ENCODE data around the gene HES5. TPM values are rescaled to one million over a fixed set of nuclear protein-coding genes. Genes with fewer than 3 reads are reported as not detected.

HES5 gene
- total and polyA plus RNA-seq, 10 of the 15 experiments (the other 5 are each of a cell fraction or from before 2014, with no cell fraction given) = 0.12 to 0.15 TPM; not detected in 8

GRCh38 chr1:2515763-2516080 lies 14.3 kb downstream of the HES5 start:
- Histone ChIP-seq H2AFZ (ENCODE audit: control insufficient read depth, low read depth, low read length) (no peak overlapping the region), H4K20me1 (ENCODE audit: control insufficient read depth, insufficient read depth) (no peaks in the 10 kb centered on the region)
- CTCF ChIA-PET = no interaction called here

More at GRCh38 chr1:2515763-2516080, 14.3 kb downstream of the HES5 start:
- FAIRE-seq (no peak), DNase-seq (ENCODE audit: low read depth, low spot score) (no peak), ATAC-seq (no peak)
- H3K36me3 ChIP-seq (ENCODE audit: control insufficient read depth in 2 of 2, insufficient read depth in 2 of 2, low read length in 1 of 2) = peaks cover 5 to 58% of the 10 kb centered on the region in 2 experiments; a peak in 3 of 4 replicates
- BruUV-seq (replicated peaks) = no TSS peak
- H3K9me3 ChIP-seq (replicated peaks; ENCODE audit: control insufficient read depth, insufficient read depth, low read length) = no peaks in the 10 kb centered on the region
- H3K4me1 ChIP-seq (ENCODE audit: control insufficient read depth, insufficient read depth, low read length) = no peaks in the 10 kb centered on the region
- no peaks in the 10 kb centered on the region for H3K27me3 ChIP-seq (replicated peaks in 1 of 2; ENCODE audit: control insufficient read depth in 2 of 2, insufficient read depth in 2 of 2, low read length in 1 of 2)
- H3K4me2 ChIP-seq (ENCODE audit: control insufficient read depth, insufficient read depth) = no peak overlapping the region
- 98% methylated on average over 11 of the region's 11 CpGs for WGBS (ENCODE audit: insufficient coverage, insufficient replicate concordance, low lambda C conversion rate, missing lambda C conversion rate)
- no peak overlapping the region for H3K9ac ChIP-seq (ENCODE audit: control insufficient read depth, insufficient read depth, low read length)
- ChIA-PET RAD21 (ENCODE audit: unreplicated experiment) (no interaction called here), SMC1A (ENCODE audit: uncharacterized antibody, unreplicated experiment) (no interaction called here), POLR2A (no interaction called here)
- no peak overlapping the region for H3K4me3 ChIP-seq
- TF ChIP-seq PAX5 (IDR thresholded peaks at IDR 0.05; ENCODE audit: borderline replicate concordance, low read depth, low read length) (no peak), GATAD2B (conservative IDR thresholded peaks at IDR 0.05; ENCODE audit: low read depth) (no peak), ATF3 (IDR thresholded peaks at IDR 0.05; ENCODE audit: borderline replicate concordance, extremely low read depth, low read depth, low read length) (no peak), KAT2A (conservative IDR thresholded peaks at IDR 0.05; ENCODE audit: control insufficient read depth, low read depth, low read length) (no peak), MEF2A (IDR thresholded peaks at IDR 0.05; ENCODE audit: insufficient read depth, low read depth, low read length) (no peak), PBX3 (IDR thresholded peaks at IDR 0.05; ENCODE audit: insufficient replicate concordance, low read depth, low read length) (no peak)
- in situ Hi-C loops (cut with MboI) = no loop called here
- no peak overlapping the region for H3K27ac ChIP-seq (ENCODE audit: control insufficient read depth, insufficient read depth)
- H3K79me2 ChIP-seq (ENCODE audit: control insufficient read depth, insufficient read depth, low read length) = no peaks in the 10 kb centered on the region
- intact Hi-C loops (cut with micrococcal nuclease; ENCODE audit: unreplicated experiment) = no loop called here
